Activated naive CD8-positive, alpha-beta T cell treated with anti-CD3 and anti-CD28 coated beads, Interleukin-2, amount 50 U/mL, for 24 hours (primary cell): Measurements from ENCODE around the gene FALEC.

Experiments
- ATAC-seq: fragments of 150-1000 bp; cut with Tn5 transposase; one replicate; pipeline ENCODE4 v1.10.0; 2021
- DNase-seq: peaks from one replicate; pipeline ENCODE4 v3.0.0; 2021
- H3K27ac Mint-ChIP-seq: one replicate; pipeline ENCODE4 v1.8.0; 2021; ENCODE audit warnings: mild to moderate bottlenecking, mixed read lengths
- H3K27me3 Mint-ChIP-seq: one replicate; pipeline ENCODE4 v1.8.0; 2021; ENCODE audit warnings: mixed read lengths
- H3K36me3 Mint-ChIP-seq: one replicate; pipeline ENCODE4 v1.8.0; 2021; ENCODE audit warnings: low read depth, mixed read lengths
- H3K4me1 Mint-ChIP-seq: one replicate; pipeline ENCODE4 v1.8.0; 2021; ENCODE audit warnings: mixed read lengths
- H3K4me3 Mint-ChIP-seq: one replicate; pipeline ENCODE4 v1.8.0; 2021; ENCODE audit warnings: mild to moderate bottlenecking, moderate library complexity, mixed read lengths
- H3K9me3 Mint-ChIP-seq: one replicate; pipeline ENCODE4 v1.8.0; 2021; ENCODE audit warnings: mixed read lengths

FALEC gene

DNA sequence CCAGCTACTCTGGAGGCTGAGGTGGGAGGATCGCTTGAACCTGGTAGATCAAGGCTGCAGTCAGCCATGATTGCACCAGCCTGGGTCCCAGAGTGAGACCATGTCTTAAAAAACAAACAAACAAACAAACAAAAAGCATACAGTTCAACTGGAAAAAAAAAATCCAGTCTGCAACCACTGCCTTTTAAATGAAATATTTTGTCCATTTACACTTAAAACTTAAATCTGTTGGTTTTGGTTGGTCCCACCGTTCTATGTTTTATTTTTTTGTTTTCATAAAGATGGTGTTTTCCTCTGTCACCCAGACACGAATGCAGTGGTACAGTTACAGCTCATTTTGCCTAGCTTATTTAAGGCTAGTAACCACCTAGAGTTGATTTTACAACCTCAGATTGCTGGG is 9.8 kb downstream of the FALEC start:
- Mint-ChIP-seq H3K27ac (no peak overlapping the region), H3K36me3 (no peaks in the 10 kb centered on the region), H3K4me1 (peaks cover 3% of the 10 kb centered on the region), H3K27me3 (no peaks in the 10 kb centered on the region), H3K9me3 (no peaks in the 10 kb centered on the region), H3K4me3 (no peak overlapping the region)
- DNase-seq, result no peak
- no peak for ATAC-seq

DNA sequence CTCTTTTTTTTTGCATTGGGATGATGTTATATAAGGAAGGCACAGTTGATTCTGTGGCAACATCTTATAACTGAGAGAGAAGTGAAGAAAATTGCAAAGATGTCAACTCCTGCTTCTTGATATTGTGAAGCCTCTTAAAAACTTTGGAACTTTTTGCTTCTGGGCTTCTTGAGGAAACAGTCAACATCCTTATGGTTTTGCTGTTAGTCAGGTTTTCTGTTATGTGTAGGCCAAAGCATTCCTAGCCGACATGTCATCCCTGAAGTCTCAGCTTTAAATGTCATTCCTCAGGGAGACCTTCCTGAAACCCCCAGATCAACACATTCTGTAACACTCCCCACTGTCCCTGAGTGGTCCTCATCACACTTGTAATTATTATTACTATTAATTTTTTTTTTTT is 12.6 kb downstream of the FALEC start:
- no peak for DNase-seq

DNA sequence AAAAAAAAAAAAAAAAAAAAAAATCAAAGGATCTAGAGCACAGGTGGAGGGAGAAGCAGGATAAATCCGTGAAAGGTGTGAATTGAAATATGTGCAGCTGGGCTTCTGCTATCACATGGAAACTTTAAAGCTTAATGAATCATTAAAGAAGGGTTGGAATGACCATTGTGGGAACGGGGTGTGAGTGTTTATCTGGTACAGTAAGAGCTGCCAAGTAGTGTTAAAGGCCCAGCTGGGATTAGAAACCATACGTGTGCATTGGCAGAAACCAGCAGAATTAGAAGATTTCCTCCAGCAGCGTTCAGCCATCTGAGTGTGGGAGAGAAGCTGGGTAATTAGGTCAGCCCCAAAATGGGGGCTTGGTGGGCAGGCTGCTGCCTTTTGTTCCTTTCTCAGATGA is 13.5 kb downstream of the FALEC start:
- H3K4me3 Mint-ChIP-seq, result no peak overlapping the region
- no peak for DNase-seq
- peaks cover 3% of the 10 kb centered on the region for H3K4me1 Mint-ChIP-seq
- no peaks in the 10 kb centered on the region for H3K27me3 Mint-ChIP-seq
- no peak for ATAC-seq
- no peak overlapping the region for H3K27ac Mint-ChIP-seq
- H3K9me3 Mint-ChIP-seq, result no peaks in the 10 kb centered on the region
- H3K36me3 Mint-ChIP-seq, result no peaks in the 10 kb centered on the region

More for the DNA sequence above, 12.6 kb downstream of the FALEC start:
- no peak for ATAC-seq
- H3K9me3 Mint-ChIP-seq, result no peaks in the 10 kb centered on the region
- H3K27me3 Mint-ChIP-seq, result no peaks in the 10 kb centered on the region
- no peak overlapping the region for H3K4me3 Mint-ChIP-seq
- H3K4me1 Mint-ChIP-seq, result peaks cover 3% of the 10 kb centered on the region
- no peak overlapping the region for H3K27ac Mint-ChIP-seq
- no peaks in the 10 kb centered on the region for H3K36me3 Mint-ChIP-seq

DNA sequence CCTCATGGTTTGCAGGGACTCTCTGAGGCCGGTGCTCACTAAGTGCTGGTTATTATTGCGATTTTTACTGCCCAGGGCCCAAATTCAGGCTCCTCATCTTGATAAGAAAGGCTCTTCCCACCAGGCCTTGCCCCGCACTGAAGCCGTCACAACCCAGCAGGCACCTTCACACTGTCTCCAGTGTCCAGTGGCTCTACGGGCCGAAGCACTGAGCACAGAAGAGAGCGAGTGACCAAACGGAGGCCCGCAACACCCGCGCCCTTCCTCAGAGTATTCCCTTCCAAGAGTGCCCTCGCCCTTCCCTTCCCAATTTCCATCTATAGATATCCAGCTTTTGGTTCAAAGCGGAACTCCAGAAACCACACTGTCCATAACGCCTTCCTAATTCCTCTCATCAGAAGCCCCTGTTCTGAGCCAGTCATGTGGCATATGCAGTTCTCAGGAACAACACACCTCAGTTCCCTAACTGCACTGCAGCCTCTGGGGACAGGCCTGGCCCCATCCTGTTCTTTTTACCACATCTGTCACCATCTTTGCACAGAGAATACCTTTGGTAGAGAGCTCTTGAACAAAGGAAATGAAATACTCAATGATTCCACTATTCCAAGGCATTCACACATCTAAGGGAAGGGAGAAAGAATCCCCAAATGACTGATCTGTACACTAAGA is 15.1 kb downstream of the FALEC start:
- Mint-ChIP-seq H3K27ac (no peak overlapping the region), H3K27me3 (no peaks in the 10 kb centered on the region), H3K4me3 (no peak overlapping the region), H3K4me1 (peaks cover 3% of the 10 kb centered on the region), H3K9me3 (no peaks in the 10 kb centered on the region), H3K36me3 (no peaks in the 10 kb centered on the region)
- ATAC-seq, result no peak
- DNase-seq, result no peak

DNA sequence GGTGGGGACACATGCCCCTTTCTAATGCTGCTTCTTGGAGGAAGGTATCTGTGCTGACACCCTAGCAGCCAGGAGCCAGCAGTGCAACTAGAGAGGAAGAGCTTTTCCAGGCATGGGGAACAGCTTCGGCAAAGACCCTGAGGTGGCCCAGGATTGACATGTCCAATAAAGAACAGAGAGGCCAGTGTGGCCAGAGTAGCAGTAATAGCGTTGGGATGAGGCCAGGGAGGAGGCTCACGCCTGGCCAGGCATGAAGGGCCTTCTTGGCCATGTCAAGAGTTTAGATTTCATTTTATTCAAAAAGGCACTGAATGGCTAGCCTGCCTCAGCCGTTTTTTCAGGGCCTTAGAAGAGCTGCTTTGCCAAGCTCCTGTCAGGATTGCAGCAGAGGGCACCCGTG is 17.3 kb downstream of the FALEC start:
- Mint-ChIP-seq H3K27ac (no peak overlapping the region), H3K4me3 (no peak overlapping the region), H3K27me3 (no peaks in the 10 kb centered on the region), H3K9me3 (no peaks in the 10 kb centered on the region), H3K4me1 (peaks cover 3% of the 10 kb centered on the region), H3K36me3 (no peaks in the 10 kb centered on the region)
- ATAC-seq, result no peak
- DNase-seq, result no peak

DNA sequence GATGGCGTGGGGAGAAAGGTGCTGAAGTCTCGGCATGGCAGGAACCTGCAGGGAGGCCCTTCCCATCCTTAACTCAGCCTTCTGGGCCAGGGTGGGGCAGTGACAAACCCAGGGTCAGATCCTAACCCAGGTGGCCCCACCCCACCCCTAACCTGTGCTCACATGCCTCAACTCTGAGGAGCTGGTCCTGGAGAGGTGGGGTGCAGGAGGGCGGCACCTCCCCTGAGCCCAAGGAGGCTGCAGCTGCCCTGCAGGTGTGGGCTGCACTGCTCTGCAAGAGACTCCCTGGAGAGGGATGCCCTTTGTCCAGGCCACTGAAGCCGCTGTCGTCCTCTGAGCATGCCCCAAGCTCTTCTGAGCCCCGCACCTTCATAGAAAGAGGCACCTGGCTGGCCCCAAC is 18.4 kb downstream of the FALEC start:
- H3K36me3 Mint-ChIP-seq, result no peaks in the 10 kb centered on the region
- DNase-seq (no peak), ATAC-seq (no peak)
- H3K4me3 Mint-ChIP-seq, result no peak overlapping the region
- no peaks in the 10 kb centered on the region for H3K27me3 Mint-ChIP-seq
- no peak overlapping the region for H3K27ac Mint-ChIP-seq
- H3K4me1 Mint-ChIP-seq, result peaks cover 3% of the 10 kb centered on the region
- H3K9me3 Mint-ChIP-seq, result no peaks in the 10 kb centered on the region

DNA sequence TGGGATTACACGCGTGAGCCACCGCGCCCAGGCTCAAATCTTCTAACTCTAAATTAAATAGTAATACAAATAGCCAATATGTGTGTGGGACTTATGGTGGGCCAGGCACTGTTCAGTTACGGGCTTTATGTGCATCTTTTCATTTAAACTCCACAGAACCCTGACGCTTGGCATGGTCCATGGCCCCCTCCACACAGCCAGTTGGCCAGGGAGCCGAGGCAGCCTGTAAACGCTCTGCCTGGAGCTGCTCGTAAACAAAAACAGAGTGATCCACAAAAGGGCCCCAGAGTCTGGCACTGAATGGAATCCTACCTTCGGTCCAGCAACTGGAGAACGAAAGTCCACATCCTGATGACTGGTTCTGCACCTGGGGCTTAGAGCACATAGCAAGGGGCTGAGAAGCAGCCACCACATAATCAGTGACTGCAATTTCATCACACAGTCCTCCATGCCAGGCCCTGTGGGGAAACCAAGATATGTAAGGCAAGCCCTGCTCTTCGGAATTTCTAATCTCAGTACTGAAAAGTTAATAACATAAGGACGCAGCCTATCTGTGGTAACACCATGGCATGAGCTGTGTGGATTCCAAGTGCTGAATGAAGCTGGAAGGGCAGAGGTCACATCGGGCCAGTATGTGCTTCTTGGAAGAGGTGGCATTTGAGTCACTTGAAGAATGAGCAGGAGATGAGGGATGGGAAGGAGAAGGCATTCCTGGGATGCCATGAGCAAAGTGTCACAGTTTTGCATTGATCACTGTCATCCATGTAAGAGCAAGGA is 20.1 kb downstream of the FALEC start:
- no peak for ATAC-seq
- Mint-ChIP-seq H3K27ac (no peak overlapping the region), H3K4me1 (peaks cover 3% of the 10 kb centered on the region), H3K36me3 (no peaks in the 10 kb centered on the region), H3K4me3 (no peak overlapping the region), H3K27me3 (peaks cover 2% of the 10 kb centered on the region), H3K9me3 (no peaks in the 10 kb centered on the region)
- DNase-seq, result no peak

DNA sequence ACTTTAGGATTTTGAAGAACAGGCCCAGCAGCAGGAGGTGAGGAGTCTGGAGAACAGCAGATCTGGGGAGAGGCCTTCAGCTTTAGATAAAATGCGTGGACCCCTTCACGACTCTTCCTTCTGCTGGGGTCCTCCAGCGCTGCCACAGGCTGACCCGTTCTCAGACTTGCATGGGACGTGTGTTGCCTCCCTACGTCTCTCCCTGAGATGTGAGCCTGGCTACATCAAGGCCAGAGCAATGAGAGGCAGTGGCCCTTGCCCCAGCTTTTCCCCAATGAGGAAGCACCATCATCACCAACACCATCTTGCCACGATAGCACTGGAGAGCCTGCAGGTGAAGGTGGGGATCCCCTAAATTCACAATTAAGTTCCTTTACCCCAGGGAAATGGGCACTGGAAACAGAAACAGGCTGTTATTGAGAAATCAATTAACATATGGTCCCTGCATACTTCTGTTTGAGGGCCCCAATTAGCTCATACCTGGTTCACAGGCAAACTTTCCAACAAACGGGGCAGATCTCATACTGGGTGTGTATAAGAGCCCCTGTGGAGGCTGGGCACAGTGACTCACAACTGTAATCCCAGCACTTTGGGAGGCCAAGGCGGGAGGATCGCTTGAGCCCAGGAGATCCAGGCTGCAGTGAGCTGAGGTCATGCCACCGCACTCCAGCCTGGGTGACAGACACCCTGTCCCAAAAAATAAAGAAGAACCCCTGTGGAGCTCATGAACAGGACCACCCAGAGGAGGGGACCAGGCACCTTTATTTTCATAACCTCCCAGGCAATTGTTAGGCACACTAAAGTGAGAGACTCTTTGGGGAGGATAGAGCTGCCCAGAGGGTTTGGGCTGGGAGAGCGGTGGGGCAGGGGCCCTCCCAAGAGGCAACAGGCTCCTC is 21.5 kb downstream of the FALEC start:
- Mint-ChIP-seq H3K27ac (no peak overlapping the region), H3K9me3 (no peaks in the 10 kb centered on the region), H3K4me1 (peaks cover 3% of the 10 kb centered on the region), H3K27me3 (peaks cover 2% of the 10 kb centered on the region), H3K36me3 (no peaks in the 10 kb centered on the region), H3K4me3 (no peak overlapping the region)
- ATAC-seq, result no peak
- DNase-seq, result no peak

DNA sequence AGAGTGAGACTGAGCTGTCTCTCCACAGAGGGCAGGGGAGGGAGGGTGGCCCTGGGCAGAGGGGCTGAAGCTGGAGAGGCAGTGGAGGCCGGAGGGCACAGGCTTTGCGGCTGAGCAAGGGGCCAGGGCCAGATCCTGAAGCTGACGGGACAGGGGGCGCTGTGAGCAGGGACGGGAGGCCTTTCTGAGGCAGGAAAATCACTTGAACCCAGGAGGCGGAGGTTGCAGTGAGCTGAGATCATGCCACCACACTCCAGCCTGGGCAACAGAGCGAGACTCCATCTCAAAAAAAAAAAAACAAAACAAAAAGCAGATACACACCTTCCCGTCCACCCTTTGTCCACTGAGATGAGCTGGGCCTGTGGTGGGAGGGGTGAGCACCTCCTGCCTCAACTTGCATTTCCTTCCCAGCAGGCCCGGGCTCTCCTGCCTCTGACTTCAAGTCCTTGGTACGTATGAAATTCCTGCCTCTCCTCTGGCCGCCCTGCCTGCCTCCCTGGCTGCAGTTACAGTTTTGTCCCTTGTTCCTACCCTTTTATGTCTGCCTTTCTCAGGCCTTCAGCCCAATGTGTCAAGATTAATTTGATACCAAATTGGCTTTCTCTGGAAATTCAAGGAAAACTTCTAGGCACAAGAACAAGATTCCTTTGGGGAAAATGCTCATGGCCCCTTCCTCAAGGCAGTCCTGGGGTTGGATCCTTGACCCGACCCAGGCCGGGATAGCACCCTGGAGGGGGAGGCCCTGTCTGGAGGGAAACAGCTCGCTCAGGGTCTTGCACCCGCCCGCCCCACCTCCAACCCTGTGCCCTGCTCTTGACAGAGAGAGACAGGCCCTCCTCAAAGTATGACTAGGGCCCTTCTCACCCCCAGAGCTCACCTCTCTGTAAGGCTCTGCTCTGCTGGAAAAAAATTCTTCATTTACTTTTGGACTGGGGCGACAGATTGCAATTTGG is 22.5 kb downstream of the FALEC start:
- Mint-ChIP-seq H3K9me3 (no peaks in the 10 kb centered on the region), H3K27me3 (peaks cover 7% of the 10 kb centered on the region), H3K36me3 (no peaks in the 10 kb centered on the region), H3K4me3 (no peak overlapping the region), H3K4me1 (peaks cover 1% of the 10 kb centered on the region), H3K27ac (no peak overlapping the region)
- no peak for ATAC-seq
- DNase-seq, result no peak

DNA sequence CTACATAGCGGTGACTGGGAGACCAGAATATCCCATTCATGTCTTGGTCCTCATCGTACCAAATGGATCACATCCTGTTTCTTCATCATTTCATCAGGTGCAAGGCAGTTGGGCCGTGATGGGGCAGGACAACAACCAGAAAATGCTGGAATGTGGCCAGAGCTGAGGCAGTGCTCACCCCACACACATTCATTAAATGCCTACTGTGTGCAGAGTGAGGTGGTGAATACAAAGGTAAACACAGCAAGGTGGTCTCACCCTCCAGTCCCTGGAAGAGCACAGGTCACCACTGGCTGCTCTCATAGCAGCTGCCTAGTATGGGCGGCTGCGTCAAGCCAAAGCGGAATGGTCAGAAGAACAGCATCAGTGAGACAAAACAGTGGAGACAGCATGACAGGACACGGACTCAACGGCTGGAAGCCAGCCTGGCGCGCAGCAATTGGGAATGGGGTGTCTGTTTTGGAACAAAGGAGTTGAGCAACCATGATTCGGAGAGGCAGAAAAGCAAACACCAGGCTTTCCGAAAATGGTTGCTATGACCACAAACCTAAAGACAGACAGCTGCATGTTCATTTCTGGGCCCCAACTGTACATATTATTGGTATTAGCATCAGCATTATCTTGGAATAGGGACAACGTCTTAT is 28.1 kb downstream of the FALEC start:
- no peak overlapping the region for H3K4me3 Mint-ChIP-seq

DNA sequence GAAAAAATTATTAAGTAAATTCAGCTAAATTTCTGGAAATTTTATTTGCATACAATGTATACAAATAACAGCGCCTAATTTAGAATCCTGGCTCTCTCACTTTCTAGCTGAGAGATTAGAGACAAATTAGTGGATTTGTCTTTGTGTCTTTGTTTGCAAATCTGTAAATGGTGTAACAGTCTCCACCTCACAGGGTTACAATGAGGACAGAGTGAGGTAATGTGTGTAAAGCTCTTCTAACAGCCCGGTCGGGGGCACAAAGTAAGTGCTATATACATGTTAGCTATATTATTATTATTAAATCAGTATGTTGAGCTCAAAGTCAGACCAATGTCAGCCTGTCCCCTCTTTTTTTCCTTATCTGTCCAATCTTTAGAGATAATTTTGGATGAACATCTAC is 28.7 kb downstream of the FALEC start:
- DNase-seq (no peak), ATAC-seq (no peak)
- no peak overlapping the region for H3K27ac Mint-ChIP-seq
- H3K4me1 Mint-ChIP-seq, result peaks cover 8% of the 10 kb centered on the region
- H3K27me3 Mint-ChIP-seq, result peaks cover 26% of the 10 kb centered on the region
- no peaks in the 10 kb centered on the region for H3K36me3 Mint-ChIP-seq
- H3K9me3 Mint-ChIP-seq, result no peaks in the 10 kb centered on the region
- no peak overlapping the region for H3K4me3 Mint-ChIP-seq

More for the DNA sequence above, 28.1 kb downstream of the FALEC start:
- Mint-ChIP-seq H3K27me3 (peaks cover 26% of the 10 kb centered on the region), H3K36me3 (no peaks in the 10 kb centered on the region), H3K4me1 (peaks cover 8% of the 10 kb centered on the region), H3K9me3 (no peaks in the 10 kb centered on the region), H3K27ac (no peak overlapping the region)
- no peak for DNase-seq
- no peak for ATAC-seq

DNA sequence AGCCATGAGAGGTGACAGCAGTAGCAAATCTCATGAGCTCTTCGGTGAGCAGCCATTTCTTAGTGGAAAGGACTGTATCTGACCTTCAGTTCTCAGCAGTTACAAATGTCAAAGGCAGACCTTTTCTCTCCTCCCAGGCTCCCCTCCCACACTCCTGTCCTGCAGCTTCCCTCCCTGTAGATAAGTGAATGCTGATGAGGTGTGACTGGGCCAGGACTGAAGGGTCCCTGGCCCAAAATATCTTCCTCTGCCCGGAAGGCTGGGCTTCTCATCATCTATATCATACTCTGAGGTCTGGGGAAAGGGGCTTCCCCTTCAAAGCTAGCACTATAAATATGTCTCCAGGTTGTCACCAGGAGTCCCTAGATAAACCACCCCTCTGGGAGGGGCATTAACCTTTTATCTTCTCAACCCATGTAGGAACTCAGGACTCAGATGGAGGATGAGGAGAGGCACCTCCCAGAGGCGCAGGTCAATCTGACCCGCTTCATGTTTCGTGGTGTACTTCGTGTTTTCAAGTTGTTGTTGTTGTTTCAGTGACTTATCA is 30.0 kb downstream of the FALEC start:
- Mint-ChIP-seq H3K36me3 (no peaks in the 10 kb centered on the region), H3K4me1 (peaks cover 14% of the 10 kb centered on the region), H3K27ac (no peak overlapping the region), H3K4me3 (no peak overlapping the region), H3K9me3 (no peaks in the 10 kb centered on the region), H3K27me3 (peaks cover 34% of the 10 kb centered on the region)
- no peak for DNase-seq
- ATAC-seq, result peak; percentile 35

DNA sequence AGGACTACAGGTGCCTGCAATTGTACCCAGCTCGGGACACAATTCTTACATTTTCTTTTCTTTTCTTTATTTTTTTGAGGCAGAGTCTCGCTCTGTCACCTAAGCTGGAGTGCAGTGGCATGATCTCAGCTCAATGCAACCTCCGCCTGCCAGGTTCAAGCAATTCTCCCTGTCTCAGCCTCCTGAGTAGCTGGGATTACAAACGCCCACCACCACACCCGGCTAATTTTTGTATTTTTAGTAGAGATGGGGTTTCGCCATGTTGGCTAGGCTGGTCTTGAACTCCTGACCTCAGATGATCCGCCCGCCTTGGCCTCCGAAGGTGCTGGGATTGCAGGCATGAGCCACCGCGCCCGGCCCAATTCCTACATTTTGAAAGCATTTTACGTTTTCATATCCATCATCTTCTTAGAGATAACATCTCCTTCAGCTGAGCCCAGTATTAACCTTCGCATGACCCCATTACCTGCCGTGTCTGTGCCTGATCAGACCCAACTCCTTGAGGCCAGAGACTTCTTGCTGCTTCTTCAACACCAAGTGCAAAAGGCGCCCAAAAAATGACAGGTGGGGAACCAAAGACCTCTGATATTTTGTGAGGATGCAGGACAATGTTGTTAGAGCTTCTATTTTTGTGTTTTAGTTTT is 30.9 kb downstream of the FALEC start:
- Mint-ChIP-seq H3K9me3 (no peaks in the 10 kb centered on the region), H3K36me3 (no peaks in the 10 kb centered on the region), H3K27me3 (peaks cover 41% of the 10 kb centered on the region), H3K4me3 (no peak overlapping the region), H3K27ac (no peak overlapping the region), H3K4me1 (peaks cover 19% of the 10 kb centered on the region)
- ATAC-seq (no peak), DNase-seq (no peak)
